ENCODE data around the gene NEK6. TPM values are rescaled to one million over a fixed set of nuclear protein-coding genes. Genes with fewer than 3 reads are reported as not detected.

The NEK6 gene
- total and polyA plus RNA-seq, 2 of the 8 experiments (the other 6 are each of a cell fraction or from before 2014, with no cell fraction given), result 17.7 to 19.7 TPM

- Histone ChIP-seq H2BK5ac (ENCODE audit: low read depth, low read length) (no peak overlapping the region), H3K23me2 (ENCODE audit: low read depth, low read length) (no peaks in the 10 kb centered on the region), H4K20me1 (replicated peaks in 1 of 2; ENCODE audit: control insufficient read depth in 1 of 2, insufficient read depth in 2 of 2, low read length in 2 of 2) (peaks cover 0 to 8% of the 10 kb centered on the region in 2 experiments), H3K18ac (ENCODE audit: extremely low read depth, low read length) (no peak overlapping the region), H3K79me1 (ENCODE audit: low read depth, low read length) (peaks cover 9% of the 10 kb centered on the region), H3K4ac (replicated peaks; ENCODE audit: insufficient read length, low read depth, low read length) (no peak overlapping the region), H3K56ac (replicated peaks; ENCODE audit: insufficient read length, low read depth, low read length) (no peak overlapping the region), H2BK20ac (ENCODE audit: low read length) (no peak overlapping the region), H2BK120ac (replicated peaks; ENCODE audit: low read depth, low read length) (no peak overlapping the region), H3K14ac (ENCODE audit: insufficient read length) (no peak overlapping the region), H3K23ac (ENCODE audit: insufficient read length) (no peak overlapping the region), H4K8ac (ENCODE audit: extremely low read depth, insufficient read depth, low read length) (no peak overlapping the region), H3K9ac (replicated peaks in 1 of 4; ENCODE audit: extremely low read depth in 1 of 4, low read depth in 3 of 4, low read length in 3 of 4) (no peak overlapping the region), H2BK12ac (ENCODE audit: low read depth, low read length) (no peak overlapping the region), H3K9me3 (ENCODE audit: insufficient read depth in 2 of 2, low read depth in 1 of 2, low read length in 1 of 2) (peaks cover 0 to 3% of the 10 kb centered on the region in 2 experiments; a peak in 1 of 4 replicates), H3K79me2 (ENCODE audit: control insufficient read depth in 1 of 2, insufficient read depth in 2 of 2, low read length in 2 of 2) (peaks cover 0 to 71% of the 10 kb centered on the region in 2 experiments; a peak in 3 of 4 replicates), H4K91ac (replicated peaks; ENCODE audit: insufficient read length, low read length) (no peak overlapping the region), H3K4me2 (ENCODE audit: insufficient read depth in 1 of 2, low read depth in 2 of 2, low read length in 2 of 2) (no peak overlapping the region), H3K27me3 (replicated peaks in 1 of 4; ENCODE audit: control insufficient read depth in 3 of 4, extremely low read depth in 1 of 4, insufficient read depth in 3 of 4, low read length in 3 of 4) (no peaks in the 10 kb centered on the region), H3K4me3 (ENCODE audit: extremely low read depth in 1 of 4, insufficient read depth in 2 of 4, low read depth in 3 of 4, low read length in 4 of 4) (no peak overlapping the region), H3K27ac (ENCODE audit: low read depth, low read length) (no peak overlapping the region), H2AK5ac (ENCODE audit: low read depth, low read length) (no peak overlapping the region), H3K4me1 (replicated peaks in 1 of 4; ENCODE audit: control insufficient read depth in 3 of 4, insufficient read depth in 4 of 4, low read length in 3 of 4) (peaks cover 0 to 4% (median 0%) of the 10 kb centered on the region in 4 experiments; a peak in 2 of 7 replicates), H4K5ac (ENCODE audit: insufficient read length, low read depth, low read length) (no peak overlapping the region), H3K36me3 (ENCODE audit: control insufficient read depth in 2 of 4, insufficient read depth in 4 of 4, low read length in 3 of 4) (peaks cover 0 to 3% (median 0%) of the 10 kb centered on the region in 4 experiments; a peak in 1 of 8 replicates), H2BK15ac (ENCODE audit: low read length) (no peak overlapping the region), H2AFZ (ENCODE audit: low read length) (no peak overlapping the region)
- ChIA-PET CTCF (ENCODE audit: partially characterized antibody) (interaction anchor here (2.1 to 2.2 kb wide), 2 partner anchors 9 to 16 kb away, joined by 6 to 9 read pairs; no protein-coding TSS in a partner anchor), POLR2A (ENCODE audit: partially characterized antibody) (no interaction called here)
- DNase-seq (ENCODE audit: low read depth in 1 of 2, low spot score in 2 of 2), result no peak
- FAIRE-seq, result no peak
- TF ChIP-seq RBBP5 (IDR thresholded peaks at IDR 0.05; ENCODE audit: borderline replicate concordance, low read depth, low read length) (no peak), SP1 (IDR thresholded peaks at IDR 0.05; ENCODE audit: low read depth, low read length) (no peak), CTCF (IDR thresholded peaks at IDR 0.05; ENCODE audit: control extremely low read depth in 1 of 3, insufficient read depth in 1 of 3, low read depth in 1 of 3, low read length in 3 of 3) (no peak), GTF2F1 (IDR thresholded peaks at IDR 0.05; ENCODE audit: borderline replicate concordance, low read depth, low read length) (no peak), TAF7 (optimal IDR thresholded peaks at IDR 0.05; ENCODE audit: borderline replicate concordance, low read depth, low read length) (no peak)
These were observed 114.3 kb downstream of the NEK6 start for GRCh38 chr9:124372038-124372437.

Data from H1 (cell line).